NCI-H128 (cell line): ENCODE results near the gene ALOX15B.

Experiments
- DNase-seq: peaks from one replicate; lab custom pipeline; 2025; ENCODE audit not compliant: unreplicated experiment; lab: John Stamatoyannopoulos, UW

ALOX15B gene

DNA sequence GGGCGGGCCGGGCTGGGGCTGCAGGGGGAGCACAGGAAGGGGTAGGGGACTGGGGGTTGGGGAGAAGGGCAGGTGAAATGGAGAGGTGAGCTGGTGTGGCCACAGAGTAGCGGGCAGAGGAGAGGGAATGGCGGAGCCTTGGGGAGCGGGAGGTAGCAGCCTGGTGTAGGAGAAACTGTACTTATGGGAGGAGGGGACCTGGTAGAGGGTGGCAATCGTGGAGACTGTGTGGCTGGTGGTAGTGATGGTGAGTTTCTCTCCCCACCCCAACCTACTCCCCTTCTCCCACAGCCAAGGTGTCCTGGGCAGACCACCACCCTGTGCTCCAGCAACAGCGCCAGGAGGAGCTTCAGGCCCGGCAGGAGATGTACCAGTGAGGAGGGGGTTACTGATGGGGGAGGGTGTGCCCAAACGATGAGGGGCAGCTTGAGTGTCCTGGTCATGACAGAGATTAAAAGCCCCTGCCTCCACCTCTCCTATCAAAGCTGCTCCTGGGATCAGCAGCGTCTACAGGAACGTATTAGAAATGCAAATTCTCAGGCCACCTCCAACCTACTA is 831 bp downstream of the ALOX15B start:
- no peak for DNase-seq

DNA sequence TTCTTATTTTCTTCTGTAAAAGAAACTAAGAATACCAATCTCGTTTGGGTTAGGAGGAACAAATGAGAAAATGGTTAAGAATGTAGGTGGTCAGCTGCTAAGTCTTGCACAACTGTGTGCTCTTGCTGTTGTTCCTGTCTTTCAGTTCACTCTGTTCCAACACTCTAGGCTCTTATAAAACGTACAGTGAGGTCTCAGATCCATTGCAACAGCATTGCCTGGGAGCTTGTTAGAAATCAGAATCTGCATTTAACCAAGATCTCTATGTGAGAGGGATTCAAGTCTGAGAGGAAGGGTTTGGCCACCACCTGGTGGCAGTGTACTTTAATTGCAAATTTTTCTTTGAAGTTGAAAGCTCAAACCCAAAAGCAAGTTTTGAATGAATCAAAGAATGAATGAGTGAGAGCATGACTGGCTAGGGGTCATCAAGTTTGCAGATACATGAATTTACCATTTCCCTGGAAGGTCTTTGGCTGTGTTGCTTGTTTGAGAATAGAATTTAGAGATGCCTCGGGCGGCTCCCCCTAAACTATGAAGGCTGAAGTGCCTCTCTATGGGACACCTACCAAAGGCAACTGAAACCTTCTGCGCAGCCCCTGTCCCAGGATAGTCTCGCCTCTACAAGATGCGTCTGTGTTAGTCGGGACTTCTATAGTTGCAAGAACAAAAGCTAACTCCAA is 2.5 kb downstream of the ALOX15B start:
- DNase-seq, result no peak

DNA sequence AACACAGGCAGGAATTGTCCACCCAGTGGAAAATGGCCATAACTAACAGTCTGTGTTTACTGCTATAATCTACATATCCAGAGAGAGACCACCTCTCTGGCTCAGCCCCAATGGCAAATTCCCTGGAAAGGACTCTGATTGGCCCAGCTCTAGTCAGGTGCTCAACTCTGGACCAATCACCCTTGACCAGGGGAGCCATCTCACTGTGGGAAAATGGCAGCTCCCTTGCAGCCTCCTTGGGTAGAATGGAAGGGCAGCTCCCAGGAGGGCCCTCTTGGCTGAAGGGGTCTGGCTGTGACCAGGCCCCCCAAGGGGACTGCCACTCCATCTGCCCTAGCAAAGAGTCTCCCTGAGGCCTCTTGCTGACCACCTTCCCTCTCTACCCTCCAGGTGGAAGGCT is 3.1 kb downstream of the ALOX15B start:
- DNase-seq, result no peak

DNA sequence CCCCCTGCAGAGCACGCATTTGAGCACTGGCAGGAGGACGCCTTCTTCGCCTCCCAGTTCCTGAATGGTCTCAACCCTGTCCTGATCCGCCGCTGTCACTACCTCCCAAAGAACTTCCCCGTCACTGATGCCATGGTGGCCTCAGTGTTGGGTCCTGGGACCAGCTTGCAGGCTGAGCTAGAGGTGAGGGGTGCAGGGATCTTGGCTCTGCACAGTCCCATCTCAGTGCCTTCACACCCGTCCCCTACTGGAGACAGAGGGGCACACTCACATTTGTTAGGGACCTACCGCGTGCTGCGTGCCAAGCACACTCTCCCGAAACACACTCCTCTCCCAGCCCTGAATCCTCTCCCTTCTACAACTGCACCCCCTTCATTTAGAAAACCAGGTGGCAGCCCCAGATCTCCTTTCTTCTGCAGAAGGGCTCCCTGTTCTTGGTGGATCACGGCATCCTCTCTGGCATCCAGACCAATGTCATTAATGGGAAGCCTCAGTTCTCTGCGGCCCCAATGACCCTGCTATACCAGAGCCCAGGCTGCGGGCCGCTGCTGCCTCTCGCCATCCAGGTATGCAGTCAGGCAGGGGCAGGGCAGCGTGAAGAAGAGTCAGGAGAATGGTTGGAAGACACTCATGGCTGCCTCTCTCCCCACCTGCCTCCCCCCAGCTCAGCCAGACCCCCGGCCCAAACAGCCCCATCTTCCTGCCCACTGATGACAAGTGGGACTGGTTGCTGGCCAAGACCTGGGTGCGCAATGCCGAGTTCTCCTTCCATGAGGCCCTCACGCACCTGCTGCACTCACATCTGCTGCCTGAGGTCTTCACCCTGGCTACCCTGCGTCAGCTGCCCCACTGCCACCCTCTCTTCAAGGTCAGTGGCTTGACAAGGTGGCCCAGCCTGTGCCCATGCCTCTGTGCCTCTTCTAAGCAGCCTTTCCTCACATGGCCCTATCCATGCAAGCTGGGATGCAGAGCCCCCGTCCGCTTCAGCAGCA is 6.3 kb downstream of the ALOX15B start:
- DNase-seq, result no peak

DNA sequence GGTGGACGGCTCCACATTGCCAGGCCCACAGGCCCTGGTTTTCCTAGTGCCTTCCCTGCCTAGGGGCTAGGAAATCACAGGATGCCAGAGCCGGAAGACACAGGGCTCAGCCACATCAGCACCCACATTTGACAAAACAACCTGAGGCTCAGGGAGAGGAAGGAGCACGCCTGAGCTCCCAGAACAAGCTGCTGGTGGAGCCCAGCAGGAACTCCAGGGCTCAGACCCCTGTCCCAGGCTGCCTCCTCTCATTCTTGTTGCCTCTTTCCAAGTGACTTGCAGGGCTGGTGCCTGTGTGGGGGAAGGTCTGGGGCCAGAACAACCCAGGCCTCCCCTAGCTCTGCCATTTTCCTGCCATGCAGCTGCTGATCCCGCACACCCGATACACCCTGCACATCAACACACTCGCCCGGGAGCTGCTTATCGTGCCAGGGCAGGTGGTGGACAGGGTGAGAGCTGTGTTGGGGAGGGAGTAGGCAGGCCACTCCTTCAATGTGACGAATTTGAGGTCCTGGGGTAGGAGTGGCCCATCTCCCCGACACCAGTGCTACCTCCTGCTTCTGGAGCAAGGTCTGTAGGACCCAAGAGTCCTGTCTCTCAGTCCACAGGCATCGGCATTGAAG is 7.6 kb downstream of the ALOX15B start:
- DNase-seq, result no peak

DNA sequence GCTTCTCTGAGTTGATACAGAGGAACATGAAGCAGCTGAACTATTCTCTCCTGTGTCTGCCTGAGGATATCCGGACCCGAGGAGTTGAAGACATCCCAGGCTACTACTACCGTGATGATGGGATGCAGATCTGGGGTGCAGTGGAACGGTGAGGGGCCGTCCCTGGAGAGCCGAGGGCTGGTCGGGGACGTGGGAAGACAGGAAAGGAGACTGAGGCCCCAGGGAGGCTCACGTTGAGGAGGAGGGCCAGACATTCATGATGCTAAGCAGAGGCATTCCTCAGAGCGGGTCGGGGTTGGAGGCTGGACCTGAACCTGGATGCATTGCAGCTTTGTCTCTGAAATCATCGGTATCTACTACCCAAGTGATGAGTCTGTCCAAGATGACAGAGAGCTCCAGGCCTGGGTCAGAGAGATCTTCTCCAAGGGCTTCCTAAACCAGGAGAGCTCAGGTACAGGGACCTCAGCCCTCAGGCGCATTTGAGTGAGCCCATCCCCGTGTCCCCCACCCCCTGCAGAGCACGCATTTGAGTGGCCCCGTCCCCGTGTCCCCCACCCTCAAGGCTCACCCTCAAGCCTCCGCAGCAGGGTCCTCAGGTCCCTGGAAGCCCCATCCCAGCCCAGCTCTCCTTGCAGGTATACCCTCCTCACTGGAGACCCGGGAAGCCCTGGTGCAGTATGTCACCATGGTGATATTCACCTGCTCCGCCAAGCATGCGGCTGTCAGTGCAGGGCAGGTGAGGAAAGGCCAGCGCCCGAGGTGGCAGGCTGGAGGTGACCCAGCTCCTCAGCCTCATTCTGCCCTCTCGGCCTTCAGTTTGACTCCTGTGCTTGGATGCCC is 8.3 kb downstream of the ALOX15B start:
- no peak for DNase-seq

DNA sequence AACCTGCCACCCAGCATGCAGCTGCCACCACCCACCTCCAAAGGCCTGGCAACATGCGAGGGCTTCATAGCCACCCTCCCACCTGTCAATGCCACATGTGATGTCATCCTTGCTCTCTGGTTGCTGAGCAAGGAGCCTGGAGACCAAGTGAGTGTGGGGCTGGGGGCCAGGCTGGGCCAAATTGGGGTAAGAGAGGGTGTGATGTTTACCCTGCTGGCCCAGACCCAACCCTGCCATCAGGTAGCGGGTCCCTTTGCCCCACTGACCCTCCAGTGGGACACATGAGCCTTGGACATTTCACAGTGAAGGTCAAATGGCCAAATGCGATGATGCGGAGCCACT is 8.9 kb downstream of the ALOX15B start:
- no peak for DNase-seq

DNA sequence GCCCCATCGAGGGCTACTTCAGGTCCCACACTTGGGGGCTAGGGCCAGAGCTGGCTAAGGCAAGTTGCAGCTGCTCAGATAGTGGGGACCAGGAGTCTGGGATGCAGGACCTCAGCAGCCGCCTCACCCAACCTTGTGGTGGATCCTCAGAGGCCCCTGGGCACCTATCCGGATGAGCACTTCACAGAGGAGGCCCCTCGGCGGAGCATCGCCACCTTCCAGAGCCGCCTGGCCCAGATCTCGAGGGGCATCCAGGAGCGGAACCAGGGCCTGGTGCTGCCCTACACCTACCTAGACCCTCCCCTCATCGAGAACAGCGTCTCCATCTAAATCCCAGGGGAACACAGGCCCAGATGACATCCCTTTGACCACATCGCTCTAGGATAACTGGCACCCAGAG is 9.4 kb downstream of the ALOX15B start:
- DNase-seq, result no peak

DNA sequence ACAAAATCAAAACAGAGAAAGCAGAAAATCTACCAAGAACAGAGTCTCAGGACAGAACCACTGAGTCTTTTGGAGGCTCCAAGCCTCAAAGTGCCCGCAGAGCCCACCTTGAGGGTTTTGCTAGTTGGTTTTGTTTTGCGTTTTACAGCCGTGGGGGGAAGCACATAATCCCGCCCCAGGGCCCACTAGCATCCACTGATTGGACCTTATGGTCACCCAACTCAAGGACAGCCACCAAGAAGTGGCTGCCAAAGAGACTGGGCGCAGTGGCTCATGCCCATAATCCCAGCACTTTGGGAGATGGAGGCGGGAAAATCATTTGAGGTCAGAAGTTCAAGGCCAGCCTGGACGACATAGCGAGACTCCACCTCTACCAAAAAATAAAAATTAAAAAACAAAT is 9.9 kb downstream of the ALOX15B start:
- DNase-seq, result no peak

DNA sequence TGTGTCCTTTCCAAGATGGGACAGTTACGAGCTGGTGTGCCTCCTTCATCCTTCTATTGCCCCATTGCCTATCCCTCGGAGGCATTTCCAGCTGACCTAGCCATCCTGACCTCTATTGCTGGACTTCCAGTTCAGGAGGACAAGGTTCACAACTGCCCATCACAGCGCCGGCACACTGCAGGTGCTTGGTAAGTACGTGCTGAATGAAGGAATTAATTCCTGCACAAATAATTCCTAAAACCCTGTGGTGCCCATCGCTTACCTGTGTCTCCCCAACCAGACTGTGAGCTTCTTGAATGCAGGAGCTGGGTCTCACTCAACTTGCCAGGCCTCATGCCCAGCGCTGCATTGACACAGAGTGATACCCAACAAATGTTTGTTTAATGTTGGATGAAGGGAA is 13.0 kb downstream of the ALOX15B start:
- no peak for DNase-seq

DNA sequence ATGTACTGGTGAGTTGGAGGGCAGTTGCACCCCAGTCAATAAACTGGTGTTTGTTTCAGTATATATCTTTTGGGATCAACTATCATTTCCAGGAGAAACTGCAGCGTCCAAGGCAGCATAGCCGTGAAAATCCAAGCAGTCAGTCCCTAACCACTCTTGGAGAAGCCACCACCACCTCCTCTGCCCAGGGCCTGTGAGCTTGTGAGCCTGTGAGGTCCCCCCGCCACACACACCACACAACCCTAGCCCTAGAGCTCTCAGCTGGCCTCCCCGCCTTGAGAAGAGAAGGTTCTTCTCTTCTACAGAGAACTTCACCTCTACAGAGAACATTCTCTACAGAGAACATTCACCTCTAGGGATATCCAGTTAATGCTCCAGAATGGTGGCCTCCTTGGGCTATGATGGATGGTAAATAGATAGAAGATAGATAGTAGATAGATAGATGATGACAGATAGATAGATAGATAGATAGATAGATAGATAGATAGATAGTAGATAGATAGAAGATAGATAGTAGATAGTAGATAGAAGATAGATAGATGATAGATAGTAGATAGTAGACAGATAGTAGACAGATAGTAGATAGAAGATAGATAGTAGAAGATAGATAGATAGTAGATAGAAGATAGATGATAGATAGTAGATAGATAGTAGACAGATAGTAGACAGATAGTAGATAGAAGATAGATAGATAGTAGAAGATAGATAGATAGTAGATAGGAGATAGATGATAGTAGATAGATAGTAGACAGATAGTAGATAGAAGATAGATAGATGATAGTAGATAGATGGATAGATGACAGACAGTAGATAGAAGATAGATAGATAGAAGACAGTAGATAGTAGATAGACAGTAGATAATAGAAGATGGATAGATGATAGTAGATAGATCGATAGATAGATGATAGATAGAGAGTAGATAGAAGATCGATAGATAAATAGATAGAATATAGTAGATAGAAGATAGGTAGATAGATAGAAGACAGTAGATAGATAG is 13.7 kb downstream of the ALOX15B start:
- DNase-seq, result no peak

DNA sequence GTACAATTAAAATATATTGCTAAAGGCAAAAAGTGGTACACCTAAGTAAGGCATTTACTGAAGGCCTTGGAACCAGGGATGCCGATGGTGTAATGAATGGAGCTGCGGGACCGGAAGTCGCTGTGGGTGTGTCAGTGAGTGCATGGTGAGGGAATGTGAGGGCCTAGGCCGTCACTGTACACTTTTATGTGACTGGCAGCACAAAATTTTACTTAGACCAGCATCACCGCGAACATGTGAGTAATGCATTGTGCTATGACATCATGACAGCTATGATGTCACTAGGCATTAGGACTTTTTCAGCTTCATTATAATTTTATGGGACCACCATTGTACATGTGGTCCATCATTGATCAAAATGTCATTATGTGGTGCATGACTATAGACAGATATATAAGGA is 14.7 kb downstream of the ALOX15B start:
- no peak for DNase-seq

DNA sequence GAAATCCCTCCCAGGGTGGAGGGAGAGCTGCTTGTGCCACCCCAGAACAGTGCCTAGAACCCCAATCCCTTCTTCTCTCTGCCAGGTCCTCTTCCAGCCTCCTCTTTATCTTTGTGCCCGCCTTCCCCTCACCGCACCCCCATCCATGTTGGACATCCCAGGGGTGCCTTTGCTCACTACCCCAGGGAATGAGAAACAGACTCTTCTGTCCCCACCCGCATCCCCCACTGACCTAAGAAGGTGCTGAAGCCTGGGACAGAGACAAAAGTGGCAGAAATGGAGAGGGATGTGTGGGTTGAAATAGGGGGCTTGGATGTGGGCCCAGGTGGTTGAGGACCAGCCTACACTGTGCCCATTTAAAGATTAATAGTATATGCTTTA is 17.0 kb downstream of the ALOX15B start:
- DNase-seq, result no peak

DNA sequence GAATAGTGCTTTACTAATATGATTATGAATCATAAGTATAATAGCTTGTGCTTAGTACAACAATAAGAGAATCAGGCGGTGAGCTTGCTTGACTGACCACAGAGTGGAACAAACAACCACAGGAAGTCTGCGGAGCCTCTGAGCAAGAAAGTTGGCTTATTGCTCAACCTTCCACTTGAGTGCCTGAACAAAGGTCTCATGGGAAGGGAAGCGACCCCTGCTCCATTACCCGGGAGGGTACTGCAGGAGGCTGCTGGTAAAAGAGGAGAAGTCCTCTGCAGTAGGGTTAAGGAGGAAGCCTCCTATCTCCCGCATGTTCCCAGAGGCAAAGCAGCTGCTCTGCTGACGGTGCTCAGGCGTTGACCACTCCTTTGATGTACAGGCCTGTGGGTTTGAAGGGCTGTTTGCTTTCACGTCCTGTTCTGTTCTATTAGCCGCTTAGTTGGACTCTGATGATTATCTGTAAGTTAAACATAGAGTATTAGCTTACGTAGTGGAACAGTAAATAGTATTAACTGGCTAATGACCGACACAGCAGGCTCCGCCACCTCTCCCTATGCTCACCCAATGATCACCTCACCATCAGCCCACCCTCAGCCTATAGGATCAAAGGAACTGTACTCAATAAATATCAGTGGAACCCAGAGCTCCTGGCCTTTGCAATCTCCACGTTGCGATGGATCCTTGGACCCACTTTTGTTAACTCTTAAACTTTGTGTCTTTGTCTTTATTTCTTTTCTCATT is 17.5 kb downstream of the ALOX15B start:
- no peak for DNase-seq

DNA sequence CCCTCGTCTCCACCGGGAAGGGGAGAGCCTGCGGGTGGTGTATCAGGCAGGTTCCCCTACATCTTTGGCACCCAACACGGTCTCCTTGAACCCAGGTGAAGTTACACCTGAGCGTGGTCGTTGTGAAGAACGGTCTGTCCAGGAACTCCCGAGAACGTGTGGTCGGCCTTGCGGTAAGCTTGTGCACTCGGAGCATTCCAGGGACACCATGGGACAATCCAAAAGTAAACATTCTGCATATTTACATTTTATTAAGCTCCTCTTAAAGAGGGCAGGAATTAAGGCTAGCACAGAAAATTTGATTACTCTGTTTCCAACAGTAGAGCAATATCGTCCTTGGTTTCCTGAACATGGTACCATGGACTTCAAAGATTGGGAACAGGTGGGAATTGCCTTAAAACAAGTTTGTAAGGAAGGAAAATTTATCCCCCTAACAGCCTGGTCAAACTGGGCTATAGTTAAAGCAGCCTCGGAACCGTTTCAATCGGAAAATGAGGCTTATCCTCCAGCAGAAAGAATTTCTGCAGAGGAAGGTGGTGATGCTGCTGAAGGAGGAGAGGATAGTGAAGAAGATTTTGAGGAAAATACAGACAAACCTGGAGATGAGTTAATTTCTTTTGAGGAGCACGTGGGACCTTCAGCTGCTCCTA is 18.2 kb downstream of the ALOX15B start:
- DNase-seq, result no peak

DNA sequence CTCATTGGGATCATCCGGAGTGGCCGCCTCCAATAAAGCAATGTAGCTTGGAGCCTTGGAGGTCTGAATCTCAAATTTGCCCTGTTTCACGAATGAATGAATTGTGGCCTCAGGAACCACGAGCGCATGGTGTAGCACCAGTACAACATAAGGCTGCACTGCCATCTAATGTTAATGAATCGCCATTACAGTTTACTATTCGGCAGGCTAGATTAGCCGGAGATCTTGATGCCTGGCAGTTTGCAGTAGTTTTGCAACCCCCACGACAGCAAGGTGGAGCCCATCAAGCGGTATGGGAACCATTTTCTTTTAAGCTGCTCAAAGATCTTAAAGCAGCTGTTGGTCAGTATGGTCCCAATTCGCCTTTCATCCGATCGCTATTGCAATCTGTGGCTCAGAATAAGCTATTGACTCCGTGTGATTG is 18.8 kb downstream of the ALOX15B start:
- DNase-seq, result peak; percentile 60

DNA sequence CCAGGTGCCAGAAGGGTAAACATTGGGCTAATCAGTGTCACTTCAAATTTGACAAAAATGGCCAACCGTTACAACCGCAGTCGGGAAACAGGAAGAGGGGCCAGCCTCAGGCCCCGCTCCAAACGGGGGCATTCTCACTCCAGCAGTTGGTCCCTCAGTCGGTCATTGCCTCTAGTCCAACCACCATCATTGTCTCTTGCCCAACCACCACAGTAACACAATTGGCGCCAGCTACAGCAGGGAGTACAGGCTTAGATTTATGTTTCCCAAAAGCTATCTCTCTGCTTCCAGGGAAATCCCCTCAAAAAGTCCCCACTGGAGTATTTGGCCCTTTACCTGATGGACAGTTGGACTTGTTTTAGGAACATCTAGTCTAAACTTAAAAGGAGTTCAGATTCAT is 20.3 kb downstream of the ALOX15B start:
- no peak for DNase-seq

DNA sequence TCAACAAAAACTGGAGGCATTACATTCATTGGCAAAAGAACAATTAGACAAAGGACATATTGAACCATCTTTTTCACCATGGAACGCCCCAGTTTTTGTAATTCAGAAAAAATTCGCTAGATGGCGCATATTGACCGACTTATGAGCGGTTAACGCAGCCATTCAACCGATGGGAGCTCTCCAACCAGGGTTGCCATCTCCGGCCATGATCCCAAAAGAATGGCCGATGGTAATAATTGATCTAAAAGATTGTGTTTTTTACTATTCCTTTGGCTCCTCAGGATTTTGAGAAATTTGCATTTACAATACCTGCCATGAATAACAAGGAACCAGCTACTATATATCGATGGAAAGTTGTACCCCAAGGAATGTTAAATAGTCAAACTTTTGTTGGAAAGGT is 21.4 kb downstream of the ALOX15B start:
- peak; percentile 68 for DNase-seq
